ENCODE data around the gene PCBD2. TPM values are rescaled to one million over a fixed set of nuclear protein-coding genes. Genes with fewer than 3 reads are reported as not detected.

Gene PCBD2
- total and polyA plus RNA-seq, 2 experiments from 2014 or later = 8.7 to 16.0 TPM

DNA sequence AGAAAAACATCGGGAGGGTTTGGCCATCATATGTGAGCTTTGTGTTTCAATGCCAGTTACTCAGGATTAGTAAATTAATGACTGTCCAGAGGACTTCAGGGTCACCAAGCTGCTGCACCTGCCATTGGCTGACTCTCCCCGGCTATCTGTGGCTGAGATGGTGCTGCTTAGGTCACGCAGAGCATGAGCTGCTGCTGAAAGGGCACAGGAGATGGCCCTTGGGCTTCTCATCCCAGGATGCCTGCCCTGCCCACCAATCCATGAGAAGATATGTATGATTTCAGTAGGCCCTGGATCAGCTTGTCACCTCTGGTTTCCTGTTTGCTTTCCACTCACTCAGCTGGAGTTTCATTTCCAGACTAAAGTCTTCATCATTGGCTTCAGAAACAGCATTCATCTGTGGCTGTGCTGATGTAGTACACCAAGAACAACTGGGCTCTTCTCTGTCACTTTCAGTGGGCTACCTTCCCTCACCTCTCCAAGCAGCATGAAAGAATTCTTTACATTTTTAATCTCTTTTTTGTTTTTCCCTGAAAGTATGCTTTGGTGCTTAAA is 60.4 kb downstream of the PCBD2 start (continued):
- TF ChIP-seq, protein P1, sequence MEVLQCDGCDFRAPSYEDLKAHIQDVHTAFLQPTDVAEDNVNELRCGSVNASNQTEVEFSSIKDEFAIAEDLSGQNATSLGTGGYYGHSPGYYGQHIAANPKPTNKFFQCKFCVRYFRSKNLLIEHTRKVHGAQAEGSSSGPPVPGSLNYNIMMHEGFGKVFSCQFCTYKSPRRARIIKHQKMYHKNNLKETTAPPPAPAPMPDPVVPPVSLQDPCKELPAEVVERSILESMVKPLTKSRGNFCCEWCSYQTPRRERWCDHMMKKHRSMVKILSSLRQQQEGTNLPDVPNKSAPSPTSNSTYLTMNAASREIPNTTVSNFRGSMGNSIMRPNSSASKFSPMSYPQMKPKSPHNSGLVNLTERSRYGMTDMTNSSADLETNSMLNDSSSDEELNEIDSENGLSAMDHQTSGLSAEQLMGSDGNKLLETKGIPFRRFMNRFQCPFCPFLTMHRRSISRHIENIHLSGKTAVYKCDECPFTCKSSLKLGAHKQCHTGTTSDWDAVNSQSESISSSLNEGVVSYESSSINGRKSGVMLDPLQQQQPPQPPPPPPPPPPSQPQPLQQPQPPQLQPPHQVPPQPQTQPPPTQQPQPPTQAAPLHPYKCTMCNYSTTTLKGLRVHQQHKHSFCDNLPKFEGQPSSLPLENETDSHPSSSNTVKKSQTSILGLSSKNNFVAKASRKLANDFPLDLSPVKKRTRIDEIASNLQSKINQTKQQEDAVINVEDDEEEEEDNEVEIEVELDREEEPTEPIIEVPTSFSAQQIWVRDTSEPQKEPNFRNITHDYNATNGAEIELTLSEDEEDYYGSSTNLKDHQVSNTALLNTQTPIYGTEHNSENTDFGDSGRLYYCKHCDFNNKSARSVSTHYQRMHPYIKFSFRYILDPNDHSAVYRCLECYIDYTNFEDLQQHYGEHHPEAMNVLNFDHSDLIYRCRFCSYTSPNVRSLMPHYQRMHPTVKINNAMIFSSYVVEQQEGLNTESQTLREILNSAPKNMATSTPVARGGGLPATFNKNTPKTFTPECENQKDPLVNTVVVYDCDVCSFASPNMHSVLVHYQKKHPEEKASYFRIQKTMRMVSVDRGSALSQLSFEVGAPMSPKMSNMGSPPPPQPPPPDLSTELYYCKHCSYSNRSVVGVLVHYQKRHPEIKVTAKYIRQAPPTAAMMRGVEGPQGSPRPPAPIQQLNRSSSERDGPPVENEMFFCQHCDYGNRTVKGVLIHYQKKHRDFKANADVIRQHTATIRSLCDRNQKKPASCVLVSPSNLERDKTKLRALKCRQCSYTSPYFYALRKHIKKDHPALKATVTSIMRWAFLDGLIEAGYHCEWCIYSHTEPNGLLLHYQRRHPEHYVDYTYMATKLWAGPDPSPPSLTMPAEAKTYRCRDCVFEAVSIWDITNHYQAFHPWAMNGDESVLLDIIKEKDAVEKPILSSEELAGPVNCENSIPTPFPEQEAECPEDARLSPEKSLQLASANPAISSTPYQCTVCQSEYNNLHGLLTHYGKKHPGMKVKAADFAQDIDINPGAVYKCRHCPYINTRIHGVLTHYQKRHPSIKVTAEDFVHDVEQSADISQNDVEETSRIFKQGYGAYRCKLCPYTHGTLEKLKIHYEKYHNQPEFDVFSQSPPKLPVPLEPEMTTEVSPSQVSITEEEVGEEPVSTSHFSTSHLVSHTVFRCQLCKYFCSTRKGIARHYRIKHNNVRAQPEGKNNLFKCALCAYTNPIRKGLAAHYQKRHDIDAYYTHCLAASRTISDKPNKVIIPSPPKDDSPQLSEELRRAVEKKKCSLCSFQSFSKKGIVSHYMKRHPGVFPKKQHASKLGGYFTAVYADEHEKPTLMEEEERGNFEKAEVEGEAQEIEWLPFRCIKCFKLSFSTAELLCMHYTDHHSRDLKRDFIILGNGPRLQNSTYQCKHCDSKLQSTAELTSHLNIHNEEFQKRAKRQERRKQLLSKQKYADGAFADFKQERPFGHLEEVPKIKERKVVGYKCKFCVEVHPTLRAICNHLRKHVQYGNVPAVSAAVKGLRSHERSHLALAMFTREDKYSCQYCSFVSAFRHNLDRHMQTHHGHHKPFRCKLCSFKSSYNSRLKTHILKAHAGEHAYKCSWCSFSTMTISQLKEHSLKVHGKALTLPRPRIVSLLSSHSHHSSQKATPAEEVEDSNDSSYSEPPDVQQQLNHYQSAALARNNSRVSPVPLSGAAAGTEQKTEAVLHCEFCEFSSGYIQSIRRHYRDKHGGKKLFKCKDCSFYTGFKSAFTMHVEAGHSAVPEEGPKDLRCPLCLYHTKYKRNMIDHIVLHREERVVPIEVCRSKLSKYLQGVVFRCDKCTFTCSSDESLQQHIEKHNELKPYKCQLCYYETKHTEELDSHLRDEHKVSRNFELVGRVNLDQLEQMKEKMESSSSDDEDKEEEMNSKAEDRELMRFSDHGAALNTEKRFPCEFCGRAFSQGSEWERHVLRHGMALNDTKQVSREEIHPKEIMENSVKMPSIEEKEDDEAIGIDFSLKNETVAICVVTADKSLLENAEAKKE (CRISPR knock-in tag; IDR thresholded peaks at IDR 0.05) = no peak
- TF ChIP-seq EZH2 (IDR thresholded peaks at IDR 0.05; ENCODE audit: low read depth, unreplicated experiment) (no peak), STAT1 (IDR thresholded peaks at IDR 0.05; ENCODE audit: unreplicated experiment) (no peak), EZH2phosphoT487 (IDR thresholded peaks at IDR 0.05; ENCODE audit: unreplicated experiment) (no peak)

DNA sequence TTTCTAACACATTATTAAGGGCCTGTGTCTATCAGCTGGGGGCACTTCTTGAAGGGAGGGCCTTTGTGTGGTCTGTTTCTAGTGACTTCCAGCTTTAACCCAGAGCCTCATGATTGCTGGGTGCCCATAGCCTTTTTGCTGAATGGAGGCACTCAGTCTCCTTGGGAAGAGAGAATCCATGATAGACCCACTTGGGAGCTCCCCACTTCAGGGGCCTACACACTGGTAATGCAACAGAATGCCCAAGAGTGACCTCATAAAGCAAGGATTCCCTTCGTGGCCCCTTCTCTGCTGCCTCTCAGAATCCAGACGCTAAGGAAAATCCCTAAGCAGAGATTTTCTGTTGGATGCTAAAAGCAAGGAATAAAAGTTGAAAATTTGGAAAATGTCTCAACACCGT is 62.7 kb downstream of the PCBD2 start, which contains the start of gene CATSPER3:
CATSPER3 (plus strand) TSS at position 301 of the 400 bp plus-strand sequence; CDS start at position 386, 85 bp downstream.
- Histone ChIP-seq H3K27me3 (ENCODE audit: insufficient read depth) (no peaks in the 10 kb centered on the region), H2AFZ (no peak within 1 kb of the TSS), H3K4me1 (ENCODE audit: insufficient read depth) (no peaks in the 10 kb centered on the region), H4K20me1 (replicated peaks; ENCODE audit: insufficient read depth) (no peaks in the 10 kb centered on the region; the same call in 1 of the 2 replicates), H3K36me3 (ENCODE audit: insufficient read depth) (no peaks in the 10 kb centered on the region), H3K4me2 (no peak within 1 kb of the TSS), H3K4me3 (no peak within 1 kb of the TSS), H3K27ac (ENCODE audit: low read depth) (no peak within 1 kb of the TSS; the same call in 1 of the 2 replicates), H3K79me2 (replicated peaks; ENCODE audit: insufficient read depth) (no peaks in the 10 kb centered on the region), H3F3A (replicated peaks; ENCODE audit: low read depth) (0 out of 2 replicates have a peak, but pooled peaks cover 3% of the 10 kb centered on the region), H3K9me2 (ENCODE audit: insufficient read depth) (no peaks in the 10 kb centered on the region)
- no peak within 1 kb of the TSS for H3K4me3 Mint-ChIP-seq
- no peaks in the 10 kb centered on the region for H3K4me1 Mint-ChIP-seq
- ATAC-seq = no peak
- H3K36me3 Mint-ChIP-seq (ENCODE audit: low read depth) = no peaks in the 10 kb centered on the region
- peaks cover 4% of the 10 kb centered on the region for H3K27me3 Mint-ChIP-seq (ENCODE audit: insufficient read depth, low read depth, poor library complexity)
- no peak within 1 kb of the TSS for H3K27ac Mint-ChIP-seq
- no peak for DNase-seq (ENCODE audit: low spot score)
- no peaks in the 10 kb centered on the region for H3K9me3 Mint-ChIP-seq
- TF ChIP-seq ZNF114 (CRISPR knock-in tag; IDR thresholded peaks at IDR 0.05) (no peak), EZH2phosphoT487 (IDR thresholded peaks at IDR 0.05; ENCODE audit: unreplicated experiment) (no peak), JUNB (IDR thresholded peaks at IDR 0.05; ENCODE audit: unreplicated experiment) (no peak), STAT1 (IDR thresholded peaks at IDR 0.05; ENCODE audit: unreplicated experiment) (no peak)
- TF ChIP-seq, protein P2, sequence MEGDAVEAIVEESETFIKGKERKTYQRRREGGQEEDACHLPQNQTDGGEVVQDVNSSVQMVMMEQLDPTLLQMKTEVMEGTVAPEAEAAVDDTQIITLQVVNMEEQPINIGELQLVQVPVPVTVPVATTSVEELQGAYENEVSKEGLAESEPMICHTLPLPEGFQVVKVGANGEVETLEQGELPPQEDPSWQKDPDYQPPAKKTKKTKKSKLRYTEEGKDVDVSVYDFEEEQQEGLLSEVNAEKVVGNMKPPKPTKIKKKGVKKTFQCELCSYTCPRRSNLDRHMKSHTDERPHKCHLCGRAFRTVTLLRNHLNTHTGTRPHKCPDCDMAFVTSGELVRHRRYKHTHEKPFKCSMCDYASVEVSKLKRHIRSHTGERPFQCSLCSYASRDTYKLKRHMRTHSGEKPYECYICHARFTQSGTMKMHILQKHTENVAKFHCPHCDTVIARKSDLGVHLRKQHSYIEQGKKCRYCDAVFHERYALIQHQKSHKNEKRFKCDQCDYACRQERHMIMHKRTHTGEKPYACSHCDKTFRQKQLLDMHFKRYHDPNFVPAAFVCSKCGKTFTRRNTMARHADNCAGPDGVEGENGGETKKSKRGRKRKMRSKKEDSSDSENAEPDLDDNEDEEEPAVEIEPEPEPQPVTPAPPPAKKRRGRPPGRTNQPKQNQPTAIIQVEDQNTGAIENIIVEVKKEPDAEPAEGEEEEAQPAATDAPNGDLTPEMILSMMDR (conservative IDR thresholded peaks at IDR 0.05; ENCODE audit: low read depth in 2 of 2) = no peak
- TF ChIP-seq, protein P1 (CRISPR knock-in tag; IDR thresholded peaks at IDR 0.05) = no peak

Measured in GM23338 (cell line).